Islet of Langerhans (tissue), 1 donor: Measurements from ENCODE around the gene SEMA4D.

Experiments
- FAIRE-seq: peaks from one replicate; lab custom pipeline; 2011; peaks lifted over from hg19 to GRCh38; lab: Jason Lieb, UNC

The SEMA4D gene

GRCh38 chr9:89311346-89312221 is 186.3 kb downstream of the SEMA4D start:
- FAIRE-seq: no peak
